OCI-LY1 (cell line): ENCODE data around the gene RAB19.
A peak's percentile ranks its signal among the peaks of the same experiment; 100 is the strongest.

Source experiments
- H2AFZ ChIP-seq: fragments of 200-600 bp; sonication (generic), shearing (Covaris generic); 2 replicates; pipeline ENCODE4 v1.6.0; 2014; ENCODE audit warnings: antibody characterized with exemption, mild to moderate bottlenecking, low read length
- H3F3A ChIP-seq: fragments of 200-600 bp; sonication (generic), shearing (Covaris generic); 2 replicates; pipeline ENCODE4 v1.6.0; 2014; ENCODE audit warnings: mild to moderate bottlenecking, antibody characterized with exemption, low read length, moderate library complexity; ENCODE audit not compliant: insufficient read depth
- H3K27ac ChIP-seq: fragments of 200-600 bp; sonication (generic); 2 replicates; pipeline ENCODE4 v1.5.1; 2014; ENCODE audit warnings: low read length, mixed run types, mild to moderate bottlenecking, low read depth; ENCODE audit not compliant: poor library complexity, severe bottlenecking
- H3K27me3 ChIP-seq: fragments of 200-600 bp; sonication (generic); 2 replicates; pipeline ENCODE4 v1.6.0; 2014; ENCODE audit warnings: antibody characterized with exemption, mild to moderate bottlenecking, low read length, moderate library complexity; ENCODE audit not compliant: insufficient read depth
- H3K36me3 ChIP-seq: fragments of 200-600 bp; sonication (generic); 2 replicates; pipeline ENCODE4 v1.6.1; 2014; ENCODE audit warnings: mild to moderate bottlenecking, antibody characterized with exemption, low read length, moderate library complexity, mixed read lengths; ENCODE audit not compliant: insufficient read depth
- H3K4me1 ChIP-seq: fragments of 200-600 bp; sonication (generic); 2 replicates; pipeline ENCODE4 v1.5.1; 2014; ENCODE audit warnings: mild to moderate bottlenecking, low read length, moderate library complexity; ENCODE audit not compliant: insufficient read depth, severe bottlenecking
- H3K4me2 ChIP-seq: fragments of 200-600 bp; sonication (generic), shearing (Covaris generic); 2 replicates; pipeline ENCODE4 v1.6.1; 2014; ENCODE audit warnings: low read length
- H3K4me3 ChIP-seq: fragments of 200-600 bp; sonication (generic); 2 replicates; pipeline ENCODE4 v1.5.1; 2014; ENCODE audit warnings: low read length, low read depth, mild to moderate bottlenecking, mixed read lengths; ENCODE audit not compliant: poor library complexity, severe bottlenecking
- H3K79me2 ChIP-seq: fragments of 200-600 bp; shearing (Covaris generic); 2 replicates; pipeline ENCODE4 v1.6.1; 2016; ENCODE audit warnings: mixed run types, low read length, mixed read lengths; ENCODE audit not compliant: insufficient read depth
- H3K9ac ChIP-seq: fragments of 200-600 bp; sonication (generic), shearing (Covaris generic); 2 replicates; pipeline ENCODE4 v1.6.1; 2014; ENCODE audit warnings: mild to moderate bottlenecking, low read length, mixed read lengths
- H3K9me2 ChIP-seq: fragments of 200-600 bp; sonication (generic), shearing (Covaris generic); 2 replicates; pipeline ENCODE4 v1.6.1; 2014; ENCODE audit warnings: low read depth, mild to moderate bottlenecking, low read length, mixed read lengths
- H3K9me3 ChIP-seq: fragments of 200-600 bp; shearing (Covaris generic); 2 replicates; pipeline ENCODE4 v1.6.1; 2014; ENCODE audit warnings: low read length, mixed read lengths
- H4K20me1 ChIP-seq: fragments of 200-600 bp; sonication (generic), shearing (Covaris generic); 2 replicates; pipeline ENCODE4 v1.6.0; 2016; ENCODE audit warnings: mild to moderate bottlenecking, low read length; ENCODE audit not compliant: insufficient read depth
- EZH2 ChIP-seq: fragments of 200-600 bp; sonication (generic), shearing (Covaris generic); IDR thresholded peaks from 2 replicates; pipeline ENCODE4 v1.8.0; 2017; ENCODE audit warnings: borderline replicate concordance, mixed run types, mild to moderate bottlenecking, antibody characterized with exemption, low read length, moderate library complexity, mixed read lengths
- TF ChIP-seq, protein P1 (sequence below): fragments of 200-600 bp; sonication (generic), shearing (Covaris generic); IDR thresholded peaks from 2 replicates; pipeline ENCODE4 v1.5.1; 2017; ENCODE audit warnings: mild to moderate bottlenecking, antibody characterized with exemption, low read length, moderate library complexity, mixed read lengths

RAB19 gene

GRCh38 chr7:140393756-140394306, 10.0 kb upstream of the RAB19 start:
- H3K9me3 ChIP-seq, result no peaks in the 10 kb centered on the region
- no peaks in the 10 kb centered on the region for H3F3A ChIP-seq
- no peak overlapping the region for H3K9ac ChIP-seq
- H2AFZ ChIP-seq, result no peak overlapping the region
- no peak overlapping the region for H3K27ac ChIP-seq
- H4K20me1 ChIP-seq, result no peaks in the 10 kb centered on the region
- peaks cover 17% of the 10 kb centered on the region for H3K4me1 ChIP-seq
- no peak overlapping the region for H3K4me3 ChIP-seq
- no peaks in the 10 kb centered on the region for H3K36me3 ChIP-seq
- no peaks in the 10 kb centered on the region for H3K9me2 ChIP-seq
- H3K4me2 ChIP-seq, result no peak overlapping the region
- no peaks in the 10 kb centered on the region for H3K79me2 ChIP-seq
- TF ChIP-seq, protein P1, sequence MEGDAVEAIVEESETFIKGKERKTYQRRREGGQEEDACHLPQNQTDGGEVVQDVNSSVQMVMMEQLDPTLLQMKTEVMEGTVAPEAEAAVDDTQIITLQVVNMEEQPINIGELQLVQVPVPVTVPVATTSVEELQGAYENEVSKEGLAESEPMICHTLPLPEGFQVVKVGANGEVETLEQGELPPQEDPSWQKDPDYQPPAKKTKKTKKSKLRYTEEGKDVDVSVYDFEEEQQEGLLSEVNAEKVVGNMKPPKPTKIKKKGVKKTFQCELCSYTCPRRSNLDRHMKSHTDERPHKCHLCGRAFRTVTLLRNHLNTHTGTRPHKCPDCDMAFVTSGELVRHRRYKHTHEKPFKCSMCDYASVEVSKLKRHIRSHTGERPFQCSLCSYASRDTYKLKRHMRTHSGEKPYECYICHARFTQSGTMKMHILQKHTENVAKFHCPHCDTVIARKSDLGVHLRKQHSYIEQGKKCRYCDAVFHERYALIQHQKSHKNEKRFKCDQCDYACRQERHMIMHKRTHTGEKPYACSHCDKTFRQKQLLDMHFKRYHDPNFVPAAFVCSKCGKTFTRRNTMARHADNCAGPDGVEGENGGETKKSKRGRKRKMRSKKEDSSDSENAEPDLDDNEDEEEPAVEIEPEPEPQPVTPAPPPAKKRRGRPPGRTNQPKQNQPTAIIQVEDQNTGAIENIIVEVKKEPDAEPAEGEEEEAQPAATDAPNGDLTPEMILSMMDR, result no peak
- no peak for TF ChIP-seq EZH2
- H3K27me3 ChIP-seq, result peaks cover 15% of the 10 kb centered on the region

GRCh38 chr7:140397784-140398750, 5.8 kb upstream of the RAB19 start, which contains the start of gene SLC37A3:
Gene SLC37A3 (minus strand): TSS chr7:140398530. CDS start chr7:140382526, 16,004 bp downstream.
- no peaks in the 10 kb centered on the region for H4K20me1 ChIP-seq
- peaks cover 17% of the 10 kb centered on the region; the same call in 1 of the 2 replicates for H3K27me3 ChIP-seq
- no peak for TF ChIP-seq EZH2
- TF ChIP-seq, protein P1, result no peak
- H3K9me2 ChIP-seq, result no peaks in the 10 kb centered on the region
- no peak within 1 kb of the TSS for H2AFZ ChIP-seq
- H3K27ac ChIP-seq, result no peak within 1 kb of the TSS
- H3K4me2 ChIP-seq, result peak within 1 kb of the TSS; percentile 69
- peak within 1 kb of the TSS; percentile 62 for H3K9ac ChIP-seq
- H3K36me3 ChIP-seq, result no peaks in the 10 kb centered on the region
- H3K9me3 ChIP-seq, result no peaks in the 10 kb centered on the region
- H3F3A ChIP-seq, result no peaks in the 10 kb centered on the region
- H3K4me1 ChIP-seq, result peaks cover 7% of the 10 kb centered on the region
- H3K4me3 ChIP-seq, result peak within 1 kb of the TSS; percentile 74
- no peaks in the 10 kb centered on the region for H3K79me2 ChIP-seq

GRCh38 chr7:140398821-140399220, 5.0 kb upstream of the RAB19 start:
- Histone ChIP-seq H3K9me2 (no peaks in the 10 kb centered on the region), H3K9ac (no peak overlapping the region), H3K27me3 (peaks cover 17% of the 10 kb centered on the region; the same call in 1 of the 2 replicates), H2AFZ (no peak overlapping the region), H3K36me3 (no peaks in the 10 kb centered on the region), H4K20me1 (no peaks in the 10 kb centered on the region), H3K79me2 (no peaks in the 10 kb centered on the region), H3K4me2 (peak overlapping the region; percentile 69), H3K9me3 (no peaks in the 10 kb centered on the region), H3K4me3 (peak overlapping the region; percentile 74), H3F3A (no peaks in the 10 kb centered on the region), H3K27ac (no peak overlapping the region), H3K4me1 (peaks cover 12% of the 10 kb centered on the region)
- no peak for TF ChIP-seq EZH2
- TF ChIP-seq, protein P1, result no peak
